Tibial artery (tissue), 4 donors: ENCODE data around the gene PLSCR3.

ENCODE experiments used
- DNase-seq, 2 donors: peaks; one replicate each; pipeline ENCODE4 v3.0.0-alpha.2; 2019
- H3K27ac ChIP-seq, 2 donors: fragments of 200-600 bp; sonication (generic) in 1 of 2; 1 replicate in 1 of 2; 2 replicates in 1 of 2; pipeline ENCODE4 v1.5.1; 2018 to 2019; ENCODE audit warnings: mild to moderate bottlenecking in 1 of 2
- H3K27me3 ChIP-seq, 2 donors: fragments of 200-600 bp; sonication (generic) in 1 of 2; one replicate each; pipeline versions ENCODE4 v1.5.1 to v1.6.0; 2016 to 2019
- H3K36me3 ChIP-seq, 3 donors: fragments of 200-600 bp; sonication (generic) in 2 of 3; one replicate each; pipeline ENCODE4 v1.5.1; 2016 to 2019; ENCODE audit warnings: mild to moderate bottlenecking in 2 of 3
- H3K4me1 ChIP-seq, 4 donors: fragments of 200-600 bp; sonication (generic) in 2 of 4; 1 replicate in 3 of 4; 2 replicates in 1 of 4; pipeline ENCODE4 v1.5.1; 2016 to 2019
- H3K4me3 ChIP-seq, 2 donors: fragments of 200-600 bp; sonication (generic) in 1 of 2; 1 replicate in 1 of 2; 2 replicates in 1 of 2; pipeline ENCODE4 v1.5.1; 2018 to 2019; ENCODE audit warnings: mild to moderate bottlenecking in 2 of 2
- H3K9me3 ChIP-seq, 3 donors: fragments of 200-600 bp; sonication (generic) in 1 of 3; one replicate each; pipeline ENCODE4 v1.5.1; 2016 to 2019
- CTCF ChIP-seq, 2 experiments: fragments of 200-600 bp in 1 of 2; fragments of 450-650 bp in 1 of 2; IDR thresholded peaks; one replicate each; pipeline ENCODE4 v1.5.1; 2017 to 2019; ENCODE audit warnings: antibody characterized with exemption in 2 of 2, mild to moderate bottlenecking in 1 of 2, moderate library complexity in 1 of 2
- intact Hi-C: fragments of 100-400 bp; cut with DNase I; formaldehyde crosslinking; loops from one replicate; pipeline ENCODE4 v1.15.0; 2023; ENCODE audit warnings: low total_unique reads

The PLSCR3 gene

GRCh38 chr17:7408252-7408727, 14.0 kb upstream of the PLSCR3 start:
- peak in 1 of 2 donors; percentile 64 for DNase-seq
- no peak overlapping the region for H3K4me3 ChIP-seq
- H3K9me3 ChIP-seq = no peaks in the 10 kb centered on the region
- intact Hi-C loops = no loop called here
- H3K27ac ChIP-seq = no peak overlapping the region
- peaks cover 0 to 17% (median 10%) of the 10 kb centered on the region in 4 donors for H3K4me1 ChIP-seq
- no peak for TF ChIP-seq CTCF (IDR thresholded peaks at IDR 0.05)
- H3K27me3 ChIP-seq = no peaks in the 10 kb centered on the region
- H3K36me3 ChIP-seq = peaks cover 10 to 30% (median 12%) of the 10 kb centered on the region in 3 donors

DNA sequence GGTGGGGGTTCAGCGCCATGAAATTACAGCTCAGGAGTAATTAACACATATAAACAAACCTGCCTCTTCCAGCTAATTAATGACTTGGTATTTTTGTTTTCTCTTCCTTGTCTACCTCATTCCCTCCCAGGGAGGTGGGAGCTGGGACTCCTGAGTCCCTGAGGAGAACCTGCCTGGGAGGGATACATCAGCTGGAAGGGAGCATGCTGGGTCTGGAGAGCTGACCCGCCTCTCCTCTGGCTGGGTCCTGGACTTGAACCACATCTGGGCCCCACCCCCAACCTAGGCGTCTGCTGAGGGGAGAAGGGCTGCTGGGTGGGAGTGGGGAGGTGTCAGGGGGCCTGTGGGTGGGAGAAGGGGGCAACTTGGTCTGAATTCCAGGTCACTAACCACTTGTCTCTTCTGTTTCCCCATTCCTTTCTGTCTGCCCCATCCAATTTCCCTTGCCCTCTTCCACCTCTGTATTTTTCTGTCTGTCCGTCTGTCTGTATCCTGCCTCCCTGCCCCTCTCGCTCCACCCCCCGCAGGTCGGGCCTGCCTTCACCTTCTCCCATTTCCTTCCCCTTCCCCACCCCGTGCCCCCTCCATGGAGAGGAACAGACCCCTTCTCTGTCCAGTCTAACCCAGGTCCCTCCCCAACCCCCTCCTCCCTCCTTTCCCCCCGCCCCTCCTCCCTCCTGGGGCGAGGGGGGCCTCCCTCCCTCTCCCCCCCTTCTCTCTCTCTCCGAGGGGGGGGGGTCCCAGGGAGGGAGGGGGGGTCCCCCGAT, 13.3 kb upstream of the PLSCR3 start, which contains the start of gene NLGN2:
NLGN2 (plus strand) TSS at position 361 of the 767 bp plus-strand sequence. CDS start 411 bp downstream, outside the sequence.
- intact Hi-C loops = no loop called here

GRCh38 chr17:7407082-7407481, 12.8 kb upstream of the PLSCR3 start:
- intact Hi-C loops = no loop called here
- H3K36me3 ChIP-seq = peaks cover 10 to 30% (median 12%) of the 10 kb centered on the region in 3 donors
- no peak for TF ChIP-seq CTCF (IDR thresholded peaks at IDR 0.05)
- H3K27me3 ChIP-seq = no peaks in the 10 kb centered on the region
- no peak overlapping the region for H3K27ac ChIP-seq
- peak in 1 of 2 donors; percentile 61 for DNase-seq
- H3K4me1 ChIP-seq = peaks cover 0 to 27% (median 22%) of the 10 kb centered on the region in 4 donors
- H3K9me3 ChIP-seq = no peaks in the 10 kb centered on the region
- no peak overlapping the region for H3K4me3 ChIP-seq

More for the DNA sequence above, 13.3 kb upstream of the PLSCR3 start, which contains the start of gene NLGN2:
- H3K4me3 ChIP-seq = no peak within 1 kb of the TSS
- no peaks in the 10 kb centered on the region for H3K27me3 ChIP-seq
- peaks cover 0 to 23% (median 17%) of the 10 kb centered on the region in 4 donors for H3K4me1 ChIP-seq
- H3K9me3 ChIP-seq = no peaks in the 10 kb centered on the region
- peak in 1 of 2 donors; percentile 62 for DNase-seq
- H3K27ac ChIP-seq = no peak within 1 kb of the TSS
- peaks cover 10 to 30% (median 12%) of the 10 kb centered on the region in 3 donors for H3K36me3 ChIP-seq
- TF ChIP-seq CTCF (IDR thresholded peaks at IDR 0.05) = no peak

GRCh38 chr17:7406235-7406825, 12.0 kb upstream of the PLSCR3 start:
- peaks cover 10 to 30% (median 12%) of the 10 kb centered on the region in 3 donors for H3K36me3 ChIP-seq
- H3K27me3 ChIP-seq = no peaks in the 10 kb centered on the region
- peak overlapping the region; percentile 88 to 90 for H3K27ac ChIP-seq
- intact Hi-C loops = no loop called here
- no peak for DNase-seq
- H3K4me3 ChIP-seq = peak overlapping the region in 1 of 2 donors; percentile 74
- TF ChIP-seq CTCF (IDR thresholded peaks at IDR 0.05) = no peak
- H3K4me1 ChIP-seq = peaks cover 0 to 33% (median 24%) of the 10 kb centered on the region in 4 donors
- H3K9me3 ChIP-seq = no peaks in the 10 kb centered on the region

- no peak for DNase-seq
- Histone ChIP-seq H3K27ac (peak overlapping the region; percentile 88 to 90), H3K4me3 (peak overlapping the region; percentile 61 to 74), H3K27me3 (no peaks in the 10 kb centered on the region), H3K4me1 (peaks cover 0 to 33% (median 24%) of the 10 kb centered on the region in 4 donors), H3K9me3 (no peaks in the 10 kb centered on the region), H3K36me3 (peaks cover 10 to 25% (median 10%) of the 10 kb centered on the region in 3 donors)
- no peak for TF ChIP-seq CTCF (IDR thresholded peaks at IDR 0.05)
- intact Hi-C loops = no loop called here
These were observed 11.3 kb upstream of the PLSCR3 start for GRCh38 chr17:7405350-7406234.
